GM21423 (cell line): Measurements from ENCODE around the gene TBC1D1.

Source experiments
- ATAC-seq: cut with Tn5 transposase; IDR thresholded peaks from one replicate; pipeline ENCODE4 v1.9.1; 2021; ENCODE audit warnings: mild to moderate bottlenecking, moderate library complexity; ENCODE audit not compliant: unreplicated experiment

Gene TBC1D1

GRCh38 chr4:38075370-38076152 lies 184.7 kb downstream of the TBC1D1 start:
- no peak for ATAC-seq

- ATAC-seq: no peak
Measured at GRCh38 chr4:38076153-38076669, 185.3 kb downstream of the TBC1D1 start.

- no peak for ATAC-seq
Measured at GRCh38 chr4:38077791-38078489, 187.1 kb downstream of the TBC1D1 start.

- ATAC-seq: no peak
Measured at GRCh38 chr4:38078590-38079421, 187.9 kb downstream of the TBC1D1 start.

- ATAC-seq: no peak
Measured at GRCh38 chr4:38080061-38080974, 189.4 kb downstream of the TBC1D1 start.

GRCh38 chr4:38082021-38082420 lies 191.1 kb downstream of the TBC1D1 start:
- no peak for ATAC-seq

GRCh38 chr4:38082424-38083385 lies 191.8 kb downstream of the TBC1D1 start:
- no peak for ATAC-seq

GRCh38 chr4:38084877-38085711 lies 194.2 kb downstream of the TBC1D1 start:
- no peak for ATAC-seq

GRCh38 chr4:38085751-38086150 lies 194.9 kb downstream of the TBC1D1 start:
- no peak for ATAC-seq

GRCh38 chr4:38086151-38086848 lies 195.4 kb downstream of the TBC1D1 start:
- no peak for ATAC-seq

GRCh38 chr4:38086849-38087226 lies 196.0 kb downstream of the TBC1D1 start:
- no peak for ATAC-seq

- no peak for ATAC-seq
Measured at GRCh38 chr4:38088321-38088720, 197.4 kb downstream of the TBC1D1 start.

- ATAC-seq: no peak
Measured at GRCh38 chr4:38089961-38090360, 199.1 kb downstream of the TBC1D1 start.

GRCh38 chr4:38090455-38091246 lies 199.8 kb downstream of the TBC1D1 start:
- no peak for ATAC-seq

- no peak for ATAC-seq
Measured at GRCh38 chr4:38091636-38092035, 200.8 kb downstream of the TBC1D1 start.

- no peak for ATAC-seq
Measured at GRCh38 chr4:38092701-38093100, 201.8 kb downstream of the TBC1D1 start.

- no peak for ATAC-seq
Measured at GRCh38 chr4:38094419-38094818, 203.5 kb downstream of the TBC1D1 start.
